Body of pancreas (tissue), 4 donors: Measurements from ENCODE around the gene RP2. TPM values are rescaled to one million over a fixed set of nuclear protein-coding genes. Genes with fewer than 3 reads are reported as not detected.

ENCODE experiments used
- ATAC-seq: fragments of 150-250 bp; one replicate; pipeline ENCODE4 v1.9.1; 2016
- DNase-seq, 4 donors: peaks; one replicate each; pipeline ENCODE4 v3.0.0-alpha.2; 2019
- H3K27ac ChIP-seq, 4 donors: fragments of 200-600 bp; sonication (generic); 1 replicate in 3 of 4; 2 replicates in 1 of 4; pipeline versions ENCODE4 v1.5.1 to v1.6.1; 2016 to 2019; ENCODE audit warnings: mild to moderate bottlenecking in 1 of 4, mixed read lengths in 1 of 4, moderate library complexity in 1 of 4
- H3K27me3 ChIP-seq, 2 donors: fragments of 200-600 bp; sonication (generic); one replicate each; pipeline ENCODE4 v1.6.0; 2016; ENCODE audit warnings: mild to moderate bottlenecking in 1 of 2
- H3K36me3 ChIP-seq, 2 donors: fragments of 200-600 bp; sonication (generic); replicated peaks in 1 of 2; 2 replicates each; pipeline ENCODE4 v1.5.1; 2016; ENCODE audit warnings: low read depth in 2 of 2; ENCODE audit not compliant: insufficient read depth in 1 of 2
- H3K4me1 ChIP-seq: fragments of 200-600 bp; sonication (generic); one replicate; pipeline ENCODE4 v1.6.0; 2016
- H3K4me3 ChIP-seq, 2 donors: fragments of 200-600 bp; sonication (generic); 1 replicate in 1 of 2; 2 replicates in 1 of 2; pipeline ENCODE4 v1.5.1; 2016 to 2019
- H3K9me3 ChIP-seq, 3 donors: fragments of 200-600 bp; sonication (generic); 1 replicate in 2 of 3; 2 replicates in 1 of 3; pipeline ENCODE4 v1.5.1; 2016
- CTCF ChIP-seq, 7 experiments: fragments of 450-650 bp in 4 of 7; fragments of 200-600 bp in 3 of 7; sonication (generic) in 3 of 7; IDR thresholded peaks; one replicate each; pipeline ENCODE4 v1.5.1; 2016 to 2019; ENCODE audit warnings: antibody characterized with exemption in 7 of 7
- POLR2A ChIP-seq, 3 donors: fragments of 450-650 bp; IDR thresholded peaks; one replicate each; pipeline ENCODE4 v1.6.1; 2016; ENCODE audit warnings: antibody characterized with exemption in 3 of 3, mild to moderate bottlenecking in 2 of 3
- WGBS, 2 donors: methylation state at CpG; one replicate each; pipeline ENCODE4 v1.1.5; 2017; 5-methylcytosine and 5-hydroxymethylcytosine counted together
- intact Hi-C: fragments of 100-400 bp; cut with DNase I; formaldehyde crosslinking; loops from one replicate; pipeline ENCODE4 v1.15.1; 2023
- total RNA-seq, 2 donors: library from RNA; depleted of rRNA; stranded (reverse); fragments of >200 nt; gene quantifications; one replicate each; pipeline ENCODE4 v1.1.0, GENCODE V29; 2016

Gene RP2
- total RNA-seq, 2 donors from 2014 or later, result 0.99 to 5.7 TPM

- DNase-seq (no peak), ATAC-seq (no peak)
- Histone ChIP-seq H3K27ac (no peak overlapping the region), H3K27me3 (no peaks in the 10 kb centered on the region), H3K36me3 (no peaks in the 10 kb centered on the region), H3K9me3 (no peaks in the 10 kb centered on the region), H3K4me3 (no peak overlapping the region), H3K4me1 (no peaks in the 10 kb centered on the region)
- whole genome bisulfite sequencing, 2 donors, result 81 to 83% methylated on average over 3 of the region's 3 CpGs
- no peak for TF ChIP-seq POLR2A (IDR thresholded peaks at IDR 0.05)
- TF ChIP-seq CTCF (IDR thresholded peaks at IDR 0.05), result no peak
- intact Hi-C loops, result no loop called here
Measured at GRCh38 chrX:46884799-46885198, 48.0 kb downstream of the RP2 start.

GRCh38 chrX:46898207-46898606 is 61.4 kb downstream of the RP2 start:
- no peak for ATAC-seq
- Histone ChIP-seq H3K4me3 (no peak overlapping the region), H3K27me3 (no peaks in the 10 kb centered on the region), H3K9me3 (no peaks in the 10 kb centered on the region), H3K36me3 (no peaks in the 10 kb centered on the region), H3K27ac (no peak overlapping the region), H3K4me1 (no peaks in the 10 kb centered on the region)
- intact Hi-C loops, result no loop called here
- no peak for TF ChIP-seq CTCF (IDR thresholded peaks at IDR 0.05)
- TF ChIP-seq POLR2A (IDR thresholded peaks at IDR 0.05), result no peak
- DNase-seq, result no peak

DNA sequence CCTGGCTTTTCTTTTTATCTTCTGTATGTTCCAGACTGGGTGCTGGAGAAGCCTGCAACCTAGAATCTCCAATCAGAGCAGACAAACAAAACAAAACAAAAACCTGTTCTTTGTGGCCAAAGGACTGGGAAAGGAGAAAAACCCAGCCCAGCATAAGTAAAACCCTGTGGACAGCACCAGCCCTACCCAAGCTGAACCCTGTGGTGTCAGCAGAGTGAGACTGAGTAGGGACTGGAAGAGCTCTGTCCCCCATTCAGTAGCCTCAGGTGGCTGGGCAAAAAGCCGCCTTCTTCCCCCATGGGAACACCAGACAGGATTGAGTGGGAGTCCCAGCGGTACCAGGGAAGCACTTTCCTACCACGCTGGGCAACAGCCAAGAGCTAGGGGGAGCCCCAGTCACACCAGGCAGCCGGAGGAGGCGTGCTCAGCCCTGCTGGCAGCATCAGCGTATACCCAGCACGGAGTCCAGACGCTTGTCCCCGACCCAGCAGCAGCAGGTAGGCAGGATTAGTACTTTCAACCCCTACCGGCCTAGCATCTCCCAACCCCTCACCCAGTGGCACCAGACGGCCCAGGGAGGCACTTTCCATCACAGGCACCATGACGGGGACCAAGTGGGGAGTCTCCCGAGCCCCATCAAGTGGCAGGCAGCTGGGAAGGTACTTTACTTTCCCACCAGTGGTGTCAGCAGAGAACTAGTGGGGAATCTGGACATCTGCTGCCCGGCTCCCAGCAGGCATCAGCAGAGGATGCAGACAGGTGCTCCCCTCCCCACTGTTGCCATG is 66.8 kb downstream of the RP2 start:
- TF ChIP-seq CTCF (IDR thresholded peaks at IDR 0.05) (peak; percentile 39 to 92 (median 80)), POLR2A (IDR thresholded peaks at IDR 0.05) (no peak)
- DNase-seq (peak; percentile 85 to 91 (median 88)), ATAC-seq (peak; percentile 99)
- Histone ChIP-seq H3K9me3 (no peaks in the 10 kb centered on the region), H3K4me1 (peaks cover 3% of the 10 kb centered on the region), H3K27ac (peak overlapping the region in 3 of 4 donors; percentile 10 to 80 (median 69)), H3K4me3 (no peak overlapping the region), H3K36me3 (no peaks in the 10 kb centered on the region), H3K27me3 (no peaks in the 10 kb centered on the region)
- WGBS, 2 donors, result 0% methylated on average over 13 of the region's 14 CpGs; no CpG with 5 or more reads in 1 of the 2 donors
- intact Hi-C loops, result loop anchor here (10.0 kb wide), 2 partner anchors 71 to 121 kb away; no protein-coding TSS in a partner anchor

- WGBS, 2 donors, result 69 to 74% methylated on average over 2 of the region's 2 CpGs
- TF ChIP-seq POLR2A (IDR thresholded peaks at IDR 0.05), result no peak
- TF ChIP-seq CTCF (IDR thresholded peaks at IDR 0.05), result no peak
- H3K36me3 ChIP-seq, result no peaks in the 10 kb centered on the region
- H3K27ac ChIP-seq, result peak overlapping the region in 1 of 4 donors; percentile 80
- DNase-seq, result no peak
- ATAC-seq, result no peak
- H3K4me3 ChIP-seq, result no peak overlapping the region
- H3K9me3 ChIP-seq, result no peaks in the 10 kb centered on the region
- H3K27me3 ChIP-seq, result no peaks in the 10 kb centered on the region
- intact Hi-C loops, result loop anchor here (10.0 kb wide), 2 partner anchors 70 to 120 kb away; no protein-coding TSS in a partner anchor
- peaks cover 3% of the 10 kb centered on the region for H3K4me1 ChIP-seq
Measured at GRCh38 chrX:46904626-46905025, 67.8 kb downstream of the RP2 start.

- Histone ChIP-seq H3K27me3 (no peaks in the 10 kb centered on the region), H3K36me3 (no peaks in the 10 kb centered on the region), H3K9me3 (no peaks in the 10 kb centered on the region), H3K27ac (no peak overlapping the region), H3K4me3 (no peak overlapping the region), H3K4me1 (peaks cover 10% of the 10 kb centered on the region)
- DNase-seq (no peak), ATAC-seq (no peak)
- intact Hi-C loops, result no loop called here
- 94 to 96% methylated on average over 3 of the region's 3 CpGs for WGBS, 2 donors
- TF ChIP-seq CTCF (IDR thresholded peaks at IDR 0.05) (no peak), POLR2A (IDR thresholded peaks at IDR 0.05) (no peak)
Measured at GRCh38 chrX:46910415-46910814, 73.6 kb downstream of the RP2 start.
